HG02938 (cell line): ENCODE measurements around the gene PNMA8A.
"Not testable (repeated sequence)": the region's sequence is repeated elsewhere in the genome, so short reads cannot be mapped to it uniquely, and the experiment has no call there.

ENCODE experiments used
- ATAC-seq: cut with Tn5 transposase; IDR thresholded peaks from one replicate; pipeline ENCODE4 v1.9.1; 2021; ENCODE audit warnings: mild to moderate bottlenecking, moderate library complexity; ENCODE audit not compliant: unreplicated experiment

PNMA8A gene

DNA sequence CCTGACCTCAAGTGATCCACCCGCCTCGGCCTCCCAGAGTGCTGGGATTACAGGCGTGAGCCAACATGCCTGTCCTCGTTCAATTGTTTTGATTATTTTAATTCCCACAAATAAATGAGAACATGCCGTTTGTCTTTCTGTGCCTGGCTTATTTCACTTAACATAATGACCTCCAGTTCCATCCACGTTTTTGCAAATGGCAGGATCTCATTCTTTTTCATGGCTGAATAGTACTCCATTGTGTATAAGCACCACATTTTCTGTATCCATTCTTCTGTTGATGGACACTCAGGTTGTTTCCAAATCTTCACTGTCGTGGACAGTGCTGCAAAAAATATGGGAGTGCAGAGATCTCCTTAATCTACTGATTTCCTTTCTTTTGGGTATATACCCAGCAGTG, 37.9 kb downstream of the PNMA8A start:
- ATAC-seq: not testable (repeated sequence)

DNA sequence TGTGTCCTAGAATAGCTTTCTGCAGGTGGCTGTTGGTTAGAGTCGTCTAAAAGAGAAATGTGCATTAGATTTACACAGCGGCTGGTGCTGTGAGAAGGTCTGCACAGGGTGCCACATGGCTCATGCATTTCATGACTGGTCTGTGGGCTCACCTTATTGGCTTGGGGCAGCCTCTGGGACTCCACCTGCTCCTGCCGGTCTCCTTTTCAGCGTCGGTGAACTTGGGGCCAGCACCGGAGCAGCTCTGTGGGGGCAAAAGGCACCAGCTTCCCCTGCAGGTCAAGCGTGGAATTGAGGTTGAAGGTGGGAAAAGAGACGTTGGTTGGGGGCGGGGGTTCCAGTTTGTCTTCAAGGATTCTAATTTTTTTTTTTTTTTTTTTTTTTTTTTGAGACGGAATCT, 39.5 kb downstream of the PNMA8A start:
- ATAC-seq: no peak

DNA sequence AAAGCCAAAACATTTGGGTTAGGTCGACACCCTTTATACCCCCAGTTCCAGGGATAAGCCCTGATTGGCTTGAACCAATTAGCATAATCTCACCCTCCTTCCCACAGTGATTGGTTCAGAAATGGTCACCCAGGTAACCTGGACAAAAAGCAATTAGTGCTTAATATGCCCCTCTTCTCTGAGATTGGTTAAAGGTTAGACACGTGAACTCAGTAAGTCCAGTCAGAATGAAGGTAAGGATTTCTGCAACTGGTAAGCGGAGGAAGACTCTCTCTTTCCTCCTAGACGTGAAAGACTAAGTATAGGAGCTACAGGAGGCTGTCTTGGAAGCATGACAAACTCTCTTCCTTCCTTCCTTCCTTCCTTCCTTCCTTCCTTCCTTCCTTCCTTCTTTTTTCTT, 41.4 kb downstream of the PNMA8A start:
- ATAC-seq: no peak

DNA sequence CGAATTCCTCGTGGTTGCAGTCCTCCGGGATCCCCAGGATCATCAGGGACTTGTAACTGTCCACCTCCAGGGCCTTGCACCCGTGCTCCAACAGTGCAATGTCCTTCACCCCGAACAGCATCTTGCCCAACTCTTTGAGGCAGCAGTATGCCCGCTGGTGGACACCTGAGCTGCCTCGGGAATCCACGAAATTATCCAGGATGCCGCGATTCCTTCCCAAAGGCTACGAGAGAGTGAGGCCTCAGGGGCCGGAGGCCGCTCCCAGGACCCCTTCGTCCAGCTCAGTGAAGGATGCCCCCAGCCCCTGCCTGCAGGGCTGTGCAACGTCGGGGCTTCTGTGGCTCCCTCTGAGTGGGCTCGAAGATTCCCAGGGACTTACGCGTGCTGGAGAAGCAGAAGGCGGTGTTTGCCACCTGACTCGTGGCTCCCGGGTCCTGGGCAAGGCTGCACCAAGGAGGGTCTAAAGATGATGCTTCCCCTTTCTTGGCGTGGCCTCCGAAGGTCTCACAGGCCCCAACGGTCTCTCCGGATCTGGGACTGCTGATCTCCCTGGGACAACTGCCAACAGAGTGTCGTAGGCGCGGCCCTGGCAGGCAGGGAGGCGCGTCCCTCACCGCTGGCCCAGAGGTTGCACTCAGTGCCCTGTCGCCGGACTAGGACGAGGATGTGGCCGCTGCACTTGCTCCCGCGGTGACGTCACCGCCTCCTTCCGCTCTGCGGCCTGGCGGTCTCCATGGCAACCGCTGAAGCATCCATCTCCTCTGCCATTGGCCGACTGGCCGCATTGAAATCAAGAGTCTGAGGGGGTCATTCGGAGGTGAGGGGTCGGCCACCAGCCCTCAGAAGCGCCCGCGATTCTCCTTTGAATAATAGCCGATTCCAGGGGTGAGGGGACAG, 42.9 kb downstream of the PNMA8A start, which contains the start of gene PNMA8C:
PNMA8C (minus strand) TSS at position 698 of the 897 bp plus-strand sequence; CDS start at position 121, 577 bp downstream.
- ATAC-seq: no peak

DNA sequence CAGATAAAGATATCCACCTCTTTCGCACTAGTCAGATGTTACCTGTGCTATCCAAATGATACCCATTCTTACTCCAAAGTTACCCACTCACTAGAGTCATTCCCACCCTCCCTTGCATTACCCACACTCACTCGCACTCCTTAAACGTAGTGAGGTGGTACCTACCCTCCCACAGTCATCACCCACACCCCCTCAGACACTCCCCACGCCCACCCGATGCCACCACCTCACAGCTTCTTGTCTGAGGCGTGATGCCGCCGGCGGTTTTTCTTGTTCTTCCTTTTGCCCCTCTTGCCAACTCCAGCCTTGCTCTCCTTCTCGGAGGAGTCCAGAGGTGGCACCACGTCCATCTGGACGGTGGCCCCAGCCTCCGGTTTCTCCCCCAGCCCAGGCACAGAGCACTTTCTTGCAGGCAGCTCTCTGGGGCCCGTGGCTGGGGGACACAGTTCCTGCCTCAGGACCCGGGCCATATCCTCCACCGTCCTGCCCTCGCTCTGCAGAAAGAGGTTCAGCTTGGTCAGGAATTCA, 43.8 kb downstream of the PNMA8A start:
- no peak for ATAC-seq

DNA sequence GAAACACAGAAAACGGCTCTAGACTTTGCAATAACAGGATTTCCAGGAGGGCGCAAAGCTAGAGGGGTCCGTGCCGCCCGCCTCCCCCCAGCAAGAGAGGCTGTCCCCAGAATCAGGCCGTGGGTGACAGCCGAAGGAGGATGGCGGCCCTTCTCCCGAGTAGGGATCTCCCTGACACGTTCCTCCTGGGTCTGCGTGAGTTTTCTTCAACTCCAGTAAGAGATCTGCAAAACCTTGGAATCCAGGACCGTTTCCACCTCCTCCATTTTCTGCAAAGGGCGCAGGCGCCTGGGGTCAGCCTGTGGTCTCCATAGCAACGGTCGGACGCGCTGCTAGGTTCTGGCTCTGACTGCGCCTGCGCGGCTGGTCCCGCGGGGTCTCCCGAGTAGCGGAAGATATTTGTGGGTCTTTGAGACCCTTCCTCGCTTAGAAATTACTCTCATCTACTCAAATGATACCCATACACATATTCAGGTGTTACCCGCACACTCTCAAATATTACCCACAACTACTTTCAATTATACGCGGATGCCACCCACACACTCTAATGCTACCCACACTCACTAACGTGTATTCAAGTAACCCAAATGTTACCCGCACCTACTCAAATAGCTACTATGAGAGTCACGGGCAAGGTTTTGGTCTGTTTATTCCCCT, 44.7 kb downstream of the PNMA8A start:
- no peak for ATAC-seq

DNA sequence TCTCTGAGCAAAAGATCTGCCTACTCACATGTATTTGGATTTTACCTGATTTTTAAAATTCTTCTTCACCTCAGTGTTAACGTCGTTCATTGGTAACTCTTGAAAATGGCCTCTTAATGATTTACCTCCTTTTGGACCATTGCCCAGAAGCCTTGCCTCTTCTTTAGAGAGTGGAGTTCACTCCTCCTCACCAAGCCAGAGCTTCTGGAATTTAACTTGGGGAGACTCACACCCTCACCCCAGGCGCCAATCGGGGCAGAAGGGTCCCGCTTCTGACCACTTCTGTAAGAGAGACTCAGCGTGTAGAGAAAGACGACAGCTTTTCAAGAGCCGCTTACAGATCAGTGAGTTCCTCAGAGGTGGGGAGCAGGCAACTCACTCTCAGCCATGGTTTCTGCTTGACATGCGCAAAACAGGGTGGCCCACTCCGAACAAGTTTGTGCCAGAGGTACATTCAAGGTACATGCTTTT, 45.3 kb downstream of the PNMA8A start:
- no peak for ATAC-seq

DNA sequence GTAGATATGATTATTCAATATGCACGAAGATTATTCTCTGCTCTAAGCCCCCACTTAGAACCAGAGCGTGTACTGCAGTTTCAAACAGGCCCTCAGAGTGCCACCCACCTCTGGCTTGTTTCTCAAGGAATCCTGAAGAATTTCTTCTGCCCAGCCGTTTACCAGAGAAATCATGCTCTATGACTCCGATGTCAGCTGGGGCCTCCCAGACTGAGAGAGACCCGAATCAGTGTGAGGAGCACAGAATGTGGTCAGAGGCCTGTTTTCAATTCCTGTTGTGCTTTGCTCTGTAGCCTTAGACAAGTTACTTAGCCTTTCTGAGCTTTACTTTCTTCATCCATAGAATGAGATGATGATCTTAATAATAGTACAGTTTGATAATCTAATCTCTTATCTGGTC, 48.2 kb downstream of the PNMA8A start:
- ATAC-seq: no peak

DNA sequence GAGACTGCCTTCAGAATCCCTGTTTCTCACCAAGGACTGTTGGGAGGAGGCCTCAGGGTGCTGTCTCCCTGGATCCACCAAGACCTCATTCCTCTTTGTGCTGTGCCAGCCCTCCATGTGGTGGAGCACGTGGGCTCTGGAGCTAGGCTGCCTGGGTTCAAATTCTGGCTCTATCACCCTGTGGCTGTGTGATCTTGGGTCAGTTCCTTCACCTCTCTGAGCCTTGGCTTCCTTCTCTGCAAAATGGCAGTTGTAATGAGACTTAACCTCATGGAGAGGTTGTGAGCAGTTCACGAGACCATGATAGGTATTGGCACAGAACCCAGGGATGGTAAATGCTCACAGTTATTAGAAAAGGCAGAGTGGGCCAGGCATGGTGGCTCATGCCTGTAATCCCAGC, 49.0 kb downstream of the PNMA8A start:
- no peak for ATAC-seq

DNA sequence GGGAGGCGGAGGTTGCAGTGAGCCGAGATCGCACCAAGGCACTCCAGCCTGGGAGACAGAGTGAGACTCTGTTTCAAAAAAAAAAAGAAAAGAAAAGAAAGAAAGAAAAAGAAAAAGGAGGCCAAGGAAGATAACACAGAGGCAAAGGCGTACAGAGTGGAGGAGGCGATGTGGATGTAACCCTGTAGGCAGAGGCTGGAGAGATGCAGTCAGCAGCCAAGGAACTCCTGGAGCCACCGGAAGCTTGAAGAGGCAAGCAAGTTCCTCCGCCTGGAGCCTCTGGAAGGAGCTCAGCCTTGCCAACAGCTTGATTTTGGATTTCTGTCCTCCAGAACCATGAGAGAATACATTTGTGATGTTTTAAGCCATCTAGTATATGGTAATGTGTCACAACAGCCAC, 51.3 kb downstream of the PNMA8A start:
- no peak for ATAC-seq
